GM19328 (cell line): ENCODE data around the gene SMAD4.
"Not testable (repeated sequence)": the region's sequence is repeated elsewhere in the genome, so short reads cannot be mapped to it uniquely, and the experiment has no call there.

ENCODE experiments used
- ATAC-seq: cut with Tn5 transposase; IDR thresholded peaks from one replicate; pipeline ENCODE4 v1.9.1; 2021; ENCODE audit warnings: mild to moderate bottlenecking, moderate library complexity; ENCODE audit not compliant: unreplicated experiment

The SMAD4 gene

DNA sequence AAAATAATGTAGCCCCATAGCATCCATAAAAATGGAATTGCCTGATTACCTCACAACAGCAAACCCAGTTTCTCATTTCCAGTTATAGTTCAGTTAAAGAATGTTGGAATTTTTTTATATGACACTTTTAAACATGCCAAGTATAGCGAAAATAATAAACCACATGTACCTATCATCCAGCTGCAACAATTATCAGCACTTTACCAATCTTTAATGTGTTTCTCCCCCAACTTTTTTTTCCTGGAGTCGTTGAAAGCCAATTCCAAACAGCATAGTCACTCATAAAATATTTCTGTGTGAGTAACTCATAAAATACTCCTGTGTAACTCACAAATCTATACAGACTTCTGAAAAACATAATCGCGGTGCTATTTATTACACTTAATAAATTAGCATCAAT is 38.1 kb downstream of the SMAD4 start:
- ATAC-seq, result no peak

DNA sequence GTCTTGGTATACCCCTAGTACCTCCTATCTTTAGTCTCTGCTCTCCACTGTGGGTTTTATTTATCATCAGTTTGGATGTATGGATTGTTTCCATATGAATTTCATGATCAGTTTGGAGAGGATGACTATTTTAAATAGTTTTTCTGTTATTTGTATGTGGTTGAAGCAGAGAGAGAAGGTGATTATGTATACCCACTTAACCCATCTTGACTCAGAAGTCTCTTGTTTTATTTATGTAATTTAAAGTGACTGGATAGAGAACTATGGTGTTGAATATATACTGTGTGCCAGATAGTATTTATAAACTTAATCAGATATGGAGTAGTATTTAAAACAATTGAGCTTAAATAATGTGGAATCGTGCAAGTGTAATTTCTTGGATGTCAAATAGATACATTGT is 39.9 kb downstream of the SMAD4 start:
- no peak for ATAC-seq

DNA sequence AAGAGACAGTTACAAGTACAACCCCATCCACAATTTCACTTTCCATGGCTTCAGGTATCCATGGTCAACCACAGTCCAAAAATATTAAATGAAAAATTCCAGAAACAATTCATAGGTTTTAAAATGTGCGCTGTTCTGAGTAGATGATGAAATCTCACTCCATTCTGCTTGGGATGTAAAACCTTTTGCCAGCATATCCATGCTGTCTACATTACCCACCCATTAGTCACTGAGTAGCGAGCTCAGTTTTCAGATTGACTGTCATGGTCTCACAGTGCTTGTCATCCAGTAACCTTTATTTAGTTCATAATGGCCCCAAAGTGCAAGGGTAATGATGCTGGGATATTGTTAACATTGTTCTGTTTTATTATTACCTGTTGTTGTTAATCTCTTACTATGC is 40.5 kb downstream of the SMAD4 start:
- no peak for ATAC-seq

DNA sequence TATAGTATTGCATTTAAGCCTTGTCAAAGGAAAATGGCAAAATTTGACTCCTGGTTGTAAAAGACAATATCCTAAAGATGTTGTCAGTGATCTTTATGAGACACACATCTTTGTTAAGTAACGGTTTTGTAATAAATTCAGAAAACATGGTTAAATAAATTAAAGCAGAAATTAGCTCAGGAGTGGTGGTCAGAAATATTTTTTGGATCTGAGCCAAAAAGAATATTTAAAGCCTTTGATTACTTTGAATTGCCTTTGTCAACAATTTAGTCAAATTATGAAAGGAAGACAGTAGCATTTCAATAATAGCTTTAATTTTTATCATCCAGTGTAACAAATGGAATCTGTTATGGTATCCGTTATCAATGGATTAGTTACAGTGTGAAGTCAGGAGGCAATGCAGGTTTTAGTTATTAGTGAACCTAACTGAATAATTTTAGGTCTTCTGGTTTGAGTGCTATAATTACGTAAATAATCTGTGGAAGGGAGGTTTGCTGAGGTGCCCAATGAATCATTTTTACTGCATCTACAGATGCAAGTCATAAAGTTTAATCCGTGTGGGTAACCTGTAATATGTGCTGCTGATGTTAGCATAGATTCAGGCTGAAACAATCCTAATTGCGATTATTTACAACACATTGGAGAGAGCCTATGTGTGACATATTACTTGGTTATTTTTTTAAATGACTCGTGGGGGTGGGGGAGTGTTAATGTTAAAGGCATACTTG is 42.7 kb downstream of the SMAD4 start:
- ATAC-seq, result no peak

DNA sequence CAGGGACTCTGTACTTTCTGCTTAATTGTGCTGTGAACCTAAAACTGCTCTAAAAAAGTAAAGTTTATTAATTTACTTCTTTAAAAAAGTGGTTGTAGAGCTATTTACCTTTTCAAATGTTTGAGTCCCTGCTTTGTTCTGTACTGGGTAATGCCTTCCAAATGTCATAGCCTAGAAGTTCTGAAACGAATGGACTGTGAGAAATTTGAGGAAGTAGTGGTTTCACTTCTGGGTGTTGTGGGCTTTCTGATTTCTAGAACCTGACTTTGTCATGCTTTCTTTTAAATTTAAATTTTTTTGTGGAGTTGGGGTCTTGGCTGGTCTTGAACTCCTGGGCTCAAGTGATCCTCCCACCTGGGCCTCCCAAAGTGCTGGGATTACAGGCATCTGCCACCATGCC is 44.6 kb downstream of the SMAD4 start:
- ATAC-seq, result peak; percentile 82

DNA sequence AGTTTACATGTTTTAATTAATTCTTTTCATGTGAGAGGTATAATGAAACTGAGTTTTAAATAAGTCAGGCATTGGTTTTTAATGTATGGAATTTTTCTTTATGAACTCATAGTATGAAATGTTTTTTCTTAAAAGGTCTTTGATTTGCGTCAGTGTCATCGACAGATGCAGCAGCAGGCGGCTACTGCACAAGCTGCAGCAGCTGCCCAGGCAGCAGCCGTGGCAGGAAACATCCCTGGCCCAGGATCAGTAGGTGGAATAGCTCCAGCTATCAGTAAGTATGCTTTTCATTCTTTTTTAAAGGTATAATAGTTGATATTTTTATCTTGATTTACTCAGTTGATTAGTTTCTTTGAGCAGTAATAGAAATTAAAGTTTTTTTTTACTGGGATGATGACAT is 46.5 kb downstream of the SMAD4 start:
- no peak for ATAC-seq

DNA sequence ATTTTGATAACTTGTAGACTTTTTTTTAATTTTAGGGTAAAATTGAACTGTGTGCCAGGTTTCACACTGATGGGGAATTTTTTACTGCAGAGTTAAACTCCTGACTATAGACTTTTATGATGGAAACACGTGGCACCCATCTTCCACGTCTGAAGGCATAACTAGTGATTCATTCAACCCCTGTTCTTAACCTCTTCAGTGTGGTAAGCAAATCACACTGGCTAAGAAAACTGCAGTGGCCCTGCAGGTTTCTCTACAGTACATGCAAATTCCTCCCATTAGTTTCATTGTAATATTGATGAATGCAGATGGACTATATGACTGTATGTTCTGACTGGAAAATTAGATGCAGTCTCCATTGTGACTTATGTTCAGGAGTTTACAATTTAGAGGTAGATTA is 47.2 kb downstream of the SMAD4 start:
- no peak for ATAC-seq

DNA sequence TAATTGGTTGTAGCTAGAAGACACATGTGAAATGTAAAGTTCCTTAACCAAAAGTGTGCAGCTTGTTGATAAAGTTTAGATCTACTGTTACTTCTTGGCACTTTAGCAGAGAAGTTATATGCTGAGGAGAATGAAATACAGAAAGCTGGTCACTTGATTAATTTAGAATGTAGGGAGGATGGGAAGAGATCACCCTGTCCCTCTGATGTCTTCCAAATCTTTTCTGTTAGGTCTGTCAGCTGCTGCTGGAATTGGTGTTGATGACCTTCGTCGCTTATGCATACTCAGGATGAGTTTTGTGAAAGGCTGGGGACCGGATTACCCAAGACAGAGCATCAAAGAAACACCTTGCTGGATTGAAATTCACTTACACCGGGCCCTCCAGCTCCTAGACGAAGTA is 48.0 kb downstream of the SMAD4 start:
- no peak for ATAC-seq

DNA sequence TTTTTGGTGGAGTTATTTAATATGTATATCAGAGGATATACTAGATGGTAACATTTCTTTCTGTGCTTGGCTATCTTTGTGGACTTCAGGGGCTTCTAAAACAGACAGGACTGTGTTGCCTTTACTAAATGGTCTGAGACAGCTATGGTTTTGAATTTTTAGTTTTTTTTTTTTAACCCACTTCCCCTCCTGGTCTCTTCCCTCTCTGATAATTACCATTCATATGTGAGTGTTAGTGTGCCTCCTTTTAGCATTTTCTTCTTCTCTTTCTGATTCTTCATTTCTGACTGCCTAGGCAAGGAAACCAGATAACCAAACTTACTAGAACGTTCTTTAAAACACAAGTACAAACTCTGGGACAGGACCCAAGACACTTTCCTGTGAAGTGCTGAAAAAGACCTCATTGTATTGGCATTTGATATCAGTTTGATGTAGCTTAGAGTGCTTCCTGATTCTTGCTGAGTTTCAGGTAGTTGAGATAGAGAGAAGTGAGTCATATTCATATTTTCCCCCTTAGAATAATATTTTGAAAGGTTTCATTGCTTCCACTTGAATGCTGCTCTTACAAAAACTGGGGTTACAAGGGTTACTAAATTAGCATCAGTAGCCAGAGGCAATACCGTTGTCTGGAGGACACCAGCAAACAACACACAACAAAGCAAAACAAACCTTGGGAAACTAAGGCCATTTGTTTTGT is 52.7 kb downstream of the SMAD4 start:
- no peak for ATAC-seq

DNA sequence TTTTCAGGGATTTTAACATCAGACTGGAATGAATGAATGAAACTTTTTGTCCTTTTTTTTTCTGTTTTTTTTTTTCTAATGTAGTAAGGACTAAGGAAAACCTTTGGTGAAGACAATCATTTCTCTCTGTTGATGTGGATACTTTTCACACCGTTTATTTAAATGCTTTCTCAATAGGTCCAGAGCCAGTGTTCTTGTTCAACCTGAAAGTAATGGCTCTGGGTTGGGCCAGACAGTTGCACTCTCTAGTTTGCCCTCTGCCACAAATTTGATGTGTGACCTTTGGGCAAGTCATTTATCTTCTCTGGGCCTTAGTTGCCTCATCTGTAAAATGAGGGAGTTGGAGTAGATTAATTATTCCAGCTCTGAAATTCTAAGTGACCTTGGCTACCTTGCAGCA is 53.4 kb downstream of the SMAD4 start:
- no peak for ATAC-seq

DNA sequence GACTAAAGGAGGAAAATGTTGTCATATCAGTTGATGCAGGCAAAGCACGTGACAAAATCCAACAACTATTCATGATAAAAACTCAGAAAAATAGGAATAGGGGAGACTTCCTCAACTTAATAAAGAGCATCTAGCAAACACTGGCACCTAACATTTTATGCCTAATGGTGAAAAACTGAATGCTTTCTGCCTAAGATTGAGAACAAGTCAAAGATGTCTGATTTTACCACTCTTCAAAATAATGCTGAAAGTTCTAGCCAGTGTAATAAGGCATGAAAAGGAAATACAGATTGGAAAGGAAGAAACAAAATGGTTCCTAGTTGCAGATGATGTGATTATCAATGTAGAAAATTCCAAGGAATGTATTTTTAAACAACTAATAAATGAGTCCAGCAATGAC is 58.4 kb downstream of the SMAD4 start:
- ATAC-seq, result no peak

DNA sequence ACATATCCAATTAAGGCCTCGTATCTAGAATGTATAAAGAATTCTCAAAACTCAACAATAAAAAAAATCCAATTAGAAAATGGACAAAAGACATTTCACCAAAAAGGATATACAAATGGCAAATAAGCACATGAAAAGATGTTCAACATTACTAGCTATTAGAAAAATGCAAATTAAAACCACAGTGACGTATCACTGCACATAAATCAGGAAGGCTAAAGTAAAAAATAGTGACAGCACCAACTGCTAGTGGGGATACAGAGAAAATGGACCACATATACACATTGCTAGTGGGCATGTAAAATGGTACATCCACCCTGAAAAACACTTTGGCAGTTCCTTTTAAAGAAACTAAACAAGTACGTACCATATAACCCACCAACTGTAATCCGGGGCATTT is 59.7 kb downstream of the SMAD4 start:
- no peak for ATAC-seq

DNA sequence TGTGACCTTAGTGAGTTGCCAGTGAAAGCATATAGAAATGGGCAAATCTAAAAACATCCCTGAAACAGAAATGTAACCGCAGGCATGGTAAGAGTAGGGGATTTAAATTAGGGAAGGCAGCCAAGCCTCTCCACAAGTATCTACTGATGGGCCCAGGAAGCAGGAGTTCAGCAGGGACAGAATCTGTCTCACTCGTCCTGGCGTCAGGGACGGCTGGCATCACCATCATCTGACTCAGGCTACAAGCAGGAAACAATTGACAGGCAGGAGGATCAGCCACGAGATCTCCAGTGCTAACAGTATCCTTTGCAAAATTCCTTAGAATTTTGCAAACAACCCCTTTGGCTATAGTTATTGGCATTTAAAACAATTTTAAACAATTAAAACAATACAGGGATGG is 61.3 kb downstream of the SMAD4 start:
- ATAC-seq, result no peak

DNA sequence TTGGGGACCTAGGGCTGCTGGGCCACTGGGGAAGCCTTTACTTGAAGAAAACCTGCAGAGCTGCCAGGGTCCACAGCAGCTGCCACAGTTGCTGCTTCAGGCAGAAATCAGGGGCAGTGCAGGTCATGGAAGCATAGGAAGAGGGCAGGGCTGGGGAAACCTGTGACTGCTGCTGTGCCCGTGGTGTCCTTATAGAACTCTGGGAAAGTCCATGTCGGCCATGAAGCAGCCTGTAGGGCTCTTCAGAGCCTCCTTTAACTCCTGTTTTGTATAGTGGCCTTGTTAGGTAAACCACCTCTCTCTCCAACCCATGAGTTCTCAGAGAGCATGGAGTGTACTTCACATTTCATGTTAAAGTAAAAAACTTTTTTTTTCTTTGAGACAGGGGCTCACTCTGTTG is 62.1 kb downstream of the SMAD4 start:
- ATAC-seq, result no peak

DNA sequence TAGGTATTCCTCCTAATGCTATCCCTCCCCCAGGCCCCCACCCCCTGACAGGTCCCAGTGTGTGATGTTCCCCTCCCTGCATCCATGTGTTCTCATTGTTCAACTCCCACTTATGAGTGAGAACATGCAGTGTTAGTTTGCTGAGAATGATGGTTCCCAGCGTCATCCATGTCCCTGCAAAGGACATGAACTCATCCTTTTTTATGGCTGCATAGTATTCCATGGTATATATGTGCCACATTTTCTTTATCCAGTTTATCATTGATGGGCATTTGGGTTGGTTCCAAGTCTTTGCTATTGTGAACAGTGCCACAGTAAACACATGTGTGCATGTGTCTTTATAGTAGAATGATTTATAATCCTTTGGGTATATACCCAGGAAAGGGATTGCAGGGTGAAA is 63.0 kb downstream of the SMAD4 start:
- not testable (repeated sequence) for ATAC-seq

DNA sequence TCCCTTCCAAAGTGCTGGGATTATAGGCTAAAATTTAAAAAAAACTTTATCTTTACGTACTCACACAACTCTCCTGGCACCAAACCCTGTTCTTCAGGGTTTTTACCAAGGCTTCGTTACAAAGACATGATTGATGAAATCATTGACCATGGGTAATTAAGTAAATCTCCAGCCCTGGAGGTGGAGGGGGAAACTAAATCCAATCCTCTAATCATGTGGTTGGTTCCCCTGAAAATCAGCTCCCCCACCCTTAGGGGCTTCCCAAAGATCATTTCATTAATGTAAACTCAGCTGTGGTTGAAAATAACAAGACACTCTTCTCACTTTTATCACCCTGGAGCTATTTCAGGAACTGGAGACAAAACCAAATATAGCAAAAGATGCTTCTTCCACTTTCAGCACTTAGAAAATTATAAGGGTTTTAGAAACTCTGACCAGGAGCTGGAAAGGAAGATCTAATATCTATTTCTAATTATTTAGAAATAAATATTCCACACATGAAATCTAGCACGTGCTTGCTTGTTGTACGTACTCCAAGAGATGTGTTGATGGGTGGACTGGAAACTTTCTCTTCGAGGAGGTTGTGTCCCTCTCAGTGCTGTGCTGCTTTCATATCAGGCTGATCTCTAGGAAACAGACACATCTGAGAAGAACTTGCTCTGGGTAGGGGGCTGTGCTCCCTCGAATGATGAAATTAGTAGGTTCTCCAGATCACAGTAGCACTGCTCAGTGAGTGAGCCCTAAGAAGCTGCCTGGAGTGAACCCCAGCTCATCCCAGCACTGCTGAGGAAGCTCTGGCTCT is 67.2 kb downstream of the SMAD4 start:
- ATAC-seq, result no peak

DNA sequence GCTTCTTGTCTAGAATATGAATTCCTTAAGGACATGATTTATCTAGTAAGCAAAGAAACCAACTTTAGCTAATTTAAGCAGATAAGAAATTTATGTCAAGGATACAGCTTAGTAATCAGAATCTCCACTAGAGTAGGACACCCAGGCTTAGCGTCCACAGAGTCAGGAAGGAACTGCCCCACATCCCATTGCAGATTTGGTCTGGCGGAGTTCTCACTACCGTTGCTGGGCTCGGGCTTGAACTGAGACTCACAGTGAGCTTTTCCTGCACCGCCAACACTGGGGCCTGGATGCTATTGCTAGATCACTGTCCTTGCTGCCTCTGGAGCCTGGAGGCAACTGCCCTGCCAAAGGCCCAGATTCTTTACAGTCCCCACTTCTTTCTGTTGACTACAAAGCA is 68.1 kb downstream of the SMAD4 start:
- ATAC-seq, result no peak

DNA sequence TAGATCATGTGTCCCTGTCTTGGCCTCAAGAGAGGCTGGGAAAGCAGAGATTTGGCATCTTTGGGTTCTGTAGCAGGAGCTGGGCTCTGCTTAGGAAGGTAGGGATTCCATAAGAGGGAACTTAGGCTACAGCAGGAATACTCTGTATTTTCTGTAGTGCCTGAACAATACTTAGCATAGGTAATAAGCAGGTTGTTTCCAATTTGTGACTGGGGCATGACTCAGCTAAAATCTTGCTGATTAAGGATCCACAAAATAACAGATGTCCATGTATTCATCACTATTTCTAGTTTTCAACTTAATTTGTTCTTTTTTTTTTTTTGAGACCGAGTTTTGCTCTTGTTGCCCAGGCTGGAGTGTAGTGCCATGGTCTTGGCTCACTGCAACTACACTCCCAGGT is 68.5 kb downstream of the SMAD4 start:
- ATAC-seq, result no peak

DNA sequence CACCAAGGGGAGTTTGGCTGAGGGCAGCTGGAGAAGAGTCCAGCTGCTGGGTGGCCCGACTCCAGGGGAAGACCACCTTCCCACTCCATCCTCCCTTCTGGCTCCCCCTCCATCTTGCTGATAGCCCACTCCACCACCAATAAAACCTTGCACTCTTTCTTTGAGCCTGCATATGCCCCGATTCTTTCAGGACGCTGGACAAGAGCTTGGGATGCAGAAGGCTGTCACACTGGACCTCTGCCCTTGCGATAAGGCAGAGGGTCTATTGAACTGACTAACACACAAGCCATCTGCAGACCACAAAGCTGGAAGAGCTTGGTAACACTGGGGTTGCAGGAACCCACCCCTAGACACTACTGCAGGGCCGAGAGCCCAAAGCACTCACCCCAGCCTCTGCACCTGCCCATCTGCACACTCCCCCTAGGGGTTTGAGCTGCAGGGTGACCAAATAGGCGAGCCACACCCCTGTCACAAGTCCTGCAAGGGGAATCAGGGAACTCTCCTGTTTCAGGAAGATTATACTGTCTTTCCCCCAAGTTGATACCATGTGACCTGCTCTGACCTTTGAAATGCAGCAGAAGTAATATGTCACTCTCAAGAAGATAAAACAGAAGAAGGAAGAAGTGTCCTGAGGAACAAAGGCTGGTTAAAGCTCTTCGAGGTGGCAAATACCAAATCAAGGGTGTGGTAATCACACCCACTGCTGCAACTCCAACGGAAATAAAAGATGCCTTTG is 70.5 kb downstream of the SMAD4 start:
- no peak for ATAC-seq

DNA sequence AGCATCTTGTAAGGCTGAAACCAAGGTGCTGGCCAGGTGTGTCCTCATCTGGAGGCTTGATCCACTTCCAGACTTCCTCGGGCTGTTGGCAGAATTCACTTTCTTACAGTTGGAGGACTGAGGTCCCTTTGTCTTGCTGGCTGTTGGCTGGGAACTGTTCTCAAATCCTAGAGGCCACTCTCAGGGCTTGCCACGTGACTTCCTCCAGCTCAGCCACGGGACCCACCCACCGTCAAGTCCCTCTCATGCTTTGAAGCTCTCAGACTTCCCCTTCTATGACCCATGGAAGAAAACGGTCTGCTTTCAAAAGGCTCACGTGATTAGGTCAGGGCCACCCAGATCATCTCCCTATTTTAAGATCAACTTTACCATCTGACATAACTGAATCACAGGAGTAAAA is 77.1 kb downstream of the SMAD4 start:
- ATAC-seq, result no peak

DNA sequence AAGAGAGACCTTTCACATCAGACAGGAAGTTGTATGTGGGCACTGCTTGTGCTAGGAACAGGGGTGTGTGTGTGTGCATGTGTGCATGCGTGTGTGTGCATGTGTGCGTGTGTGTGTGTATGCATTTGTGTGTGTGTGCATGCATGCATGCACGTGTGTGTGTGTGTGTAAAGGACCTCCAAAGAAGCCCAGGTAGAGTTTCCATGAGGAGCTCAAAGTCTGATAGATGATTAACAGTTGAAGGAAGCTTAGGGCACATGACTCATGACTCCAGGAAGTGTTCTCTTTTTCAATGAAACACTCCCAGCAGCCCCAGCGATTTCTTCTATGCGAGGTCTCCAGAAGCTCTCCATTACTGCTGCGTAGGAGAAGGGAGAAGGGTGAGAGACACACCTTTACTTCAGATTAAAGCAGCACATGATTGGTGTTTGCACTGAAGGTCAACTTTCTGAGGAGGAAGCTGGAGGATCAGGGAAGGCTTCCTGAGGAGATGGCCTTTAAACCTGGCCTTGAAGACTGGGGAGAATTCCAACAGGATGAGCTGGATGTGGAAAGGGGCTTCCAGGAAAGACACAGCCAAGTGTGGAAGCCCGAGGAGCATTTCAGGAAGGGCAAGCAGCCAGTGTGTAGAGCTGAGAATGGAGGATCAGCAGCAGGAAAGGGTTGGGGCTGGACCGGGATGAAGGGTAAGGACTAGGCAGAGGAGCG is 77.7 kb downstream of the SMAD4 start:
- ATAC-seq, result no peak
